Esophagus squamous epithelium (tissue), 5 donors: ENCODE measurements around the gene SKIC2. TPM values are rescaled to one million over a fixed set of nuclear protein-coding genes. Genes with fewer than 3 reads are reported as not detected.

Experiments used
- DNase-seq: peaks from one replicate; lab custom pipeline; 2025; lab: John Stamatoyannopoulos, UW
- H3K27ac ChIP-seq, 4 donors: fragments of 200-600 bp; sonication (generic); one replicate each; pipeline ENCODE4 v1.5.1; 2016 to 2019; ENCODE audit warnings: mild to moderate bottlenecking in 1 of 4
- H3K27me3 ChIP-seq, 4 donors: fragments of 200-600 bp; sonication (generic); 1 replicate in 3 of 4; 2 replicates in 1 of 4; pipeline versions ENCODE4 v1.5.1 to v1.6.0; 2017 to 2021; ENCODE audit warnings: antibody characterized with exemption in 1 of 4
- H3K36me3 ChIP-seq, 3 donors: fragments of 200-600 bp; sonication (generic); one replicate each; pipeline ENCODE4 v1.5.1; 2016 to 2019
- H3K4me1 ChIP-seq, 3 donors: fragments of 200-600 bp; sonication (generic); one replicate each; pipeline ENCODE4 v1.5.1; 2017 to 2019
- H3K4me3 ChIP-seq, 4 donors: fragments of 200-600 bp; sonication (generic); 1 replicate in 3 of 4; 2 replicates in 1 of 4; pipeline ENCODE4 v1.5.1; 2016 to 2019; ENCODE audit warnings: mild to moderate bottlenecking in 2 of 4, moderate library complexity in 1 of 4
- H3K9me3 ChIP-seq, 3 donors: fragments of 200-600 bp; sonication (generic); one replicate each; pipeline ENCODE4 v1.5.1; 2016 to 2019
- CTCF ChIP-seq, 6 experiments: fragments of 450-650 bp in 4 of 6; fragments of 200-600 bp in 2 of 6; sonication (generic) in 2 of 6; IDR thresholded peaks; one replicate each; pipeline ENCODE4 v1.5.1; 2016 to 2019; ENCODE audit warnings: antibody characterized with exemption in 6 of 6, mild to moderate bottlenecking in 4 of 6, moderate library complexity in 4 of 6
- POLR2A ChIP-seq, 4 donors: fragments of 450-650 bp; IDR thresholded peaks; one replicate each; pipeline ENCODE4 v1.6.1; 2017; ENCODE audit warnings: antibody characterized with exemption in 4 of 4, mild to moderate bottlenecking in 4 of 4, moderate library complexity in 3 of 4
- WGBS, 2 donors: methylation state at CpG; one replicate each; pipeline ENCODE4 v1.1.5; 2018; 5-methylcytosine and 5-hydroxymethylcytosine counted together
- intact Hi-C: fragments of 100-400 bp; cut with DNase I; formaldehyde crosslinking; loops from one replicate; pipeline ENCODE4 v1.15.0; 2022
- total RNA-seq, 4 donors: library from RNA; depleted of rRNA; stranded (reverse); fragments of >200 nt; gene quantifications; one replicate each; pipeline ENCODE4 v1.1.0, GENCODE V29; 2016
- donor health status: DM: yes; HTN: yes; CAD: no.

Gene SKIC2
- total RNA-seq, 4 donors from 2014 or later: 24.6 to 32.4 (median 26.8) TPM

- intact Hi-C loops: no loop called here
- DNase-seq: no peak
- TF ChIP-seq POLR2A (IDR thresholded peaks at IDR 0.05): no peak
- TF ChIP-seq CTCF (IDR thresholded peaks at IDR 0.05): no peak
- no peak overlapping the region for H3K27ac ChIP-seq
- no peaks in the 10 kb centered on the region for H3K9me3 ChIP-seq
- no peak overlapping the region for H3K4me3 ChIP-seq
- no peaks in the 10 kb centered on the region for H3K4me1 ChIP-seq
- WGBS, 2 donors: 68 to 85% methylated on average over 3 of the region's 3 CpGs
- H3K27me3 ChIP-seq: peaks cover 0 to 18% (median 0%) of the 10 kb centered on the region in 4 donors
- no peaks in the 10 kb centered on the region for H3K36me3 ChIP-seq
Observed at GRCh38 chr6:31935021-31935420, 24.0 kb upstream of the SKIC2 start.

GRCh38 chr6:31935823-31936222 is 23.2 kb upstream of the SKIC2 start:
- intact Hi-C loops: no loop called here
- TF ChIP-seq POLR2A (IDR thresholded peaks at IDR 0.05) (no peak), CTCF (IDR thresholded peaks at IDR 0.05) (no peak)
- no peaks in the 10 kb centered on the region for H3K9me3 ChIP-seq
- H3K27me3 ChIP-seq: peaks cover 0 to 15% (median 0%) of the 10 kb centered on the region in 4 donors
- peaks cover 0 to 7% (median 3%) of the 10 kb centered on the region in 3 donors for H3K4me1 ChIP-seq
- no peak overlapping the region for H3K27ac ChIP-seq
- DNase-seq: no peak
- 77 to 84% methylated on average over 7 to 8 of the region's 9 CpGs for WGBS, 2 donors
- H3K4me3 ChIP-seq: no peak overlapping the region
- no peaks in the 10 kb centered on the region for H3K36me3 ChIP-seq

GRCh38 chr6:31940256-31940664 is 18.7 kb upstream of the SKIC2 start:
- Histone ChIP-seq H3K27ac (no peak overlapping the region), H3K4me1 (peaks cover 5 to 31% (median 18%) of the 10 kb centered on the region in 3 donors), H3K36me3 (no peaks in the 10 kb centered on the region), H3K4me3 (no peak overlapping the region), H3K9me3 (no peaks in the 10 kb centered on the region), H3K27me3 (peaks cover 0 to 20% (median 0%) of the 10 kb centered on the region in 4 donors)
- DNase-seq: no peak
- TF ChIP-seq POLR2A (IDR thresholded peaks at IDR 0.05) (no peak), CTCF (IDR thresholded peaks at IDR 0.05) (no peak)
- intact Hi-C loops: no loop called here
- whole genome bisulfite sequencing, 2 donors: 3 to 10% methylated on average over 5 to 6 of the region's 6 CpGs

GRCh38 chr6:31943742-31944141 is 15.2 kb upstream of the SKIC2 start:
- Histone ChIP-seq H3K4me3 (no peak overlapping the region), H3K27me3 (peaks cover 0 to 20% (median 0%) of the 10 kb centered on the region in 4 donors), H3K27ac (no peak overlapping the region), H3K36me3 (no peaks in the 10 kb centered on the region), H3K4me1 (peaks cover 9 to 52% (median 32%) of the 10 kb centered on the region in 3 donors), H3K9me3 (no peaks in the 10 kb centered on the region)
- TF ChIP-seq CTCF (IDR thresholded peaks at IDR 0.05) (no peak), POLR2A (IDR thresholded peaks at IDR 0.05) (no peak)
- no peak for DNase-seq
- intact Hi-C loops: no loop called here
- 83% methylated on average over 1 of the region's 3 CpGs; no CpG with 5 or more reads in 1 of the 2 donors for WGBS, 2 donors

- peaks cover 0 to 16% (median 0%) of the 10 kb centered on the region in 4 donors for H3K27me3 ChIP-seq
- H3K9me3 ChIP-seq: no peaks in the 10 kb centered on the region
- H3K4me1 ChIP-seq: peaks cover 9 to 51% (median 32%) of the 10 kb centered on the region in 3 donors
- no peak for TF ChIP-seq CTCF (IDR thresholded peaks at IDR 0.05)
- TF ChIP-seq POLR2A (IDR thresholded peaks at IDR 0.05): no peak
- H3K36me3 ChIP-seq: peaks cover 0 to 3% (median 0%) of the 10 kb centered on the region in 3 donors
- peak overlapping the region in 3 of 4 donors; percentile 28 to 62 (median 31) for H3K4me3 ChIP-seq
- peak overlapping the region; percentile 76 to 97 (median 90) for H3K27ac ChIP-seq
- 42 to 50% methylated on average over 4 to 9 of the region's 9 CpGs for WGBS, 2 donors
- intact Hi-C loops: no loop called here
- no peak for DNase-seq
Observed at GRCh38 chr6:31945154-31945506, 13.8 kb upstream of the SKIC2 start.
